Activated CD4-positive, alpha-beta memory T cell treated with anti-CD3 and anti-CD28 coated beads for 36 hours (primary cell): ENCODE data around the gene CHRNB4. TPM values are rescaled to one million over a fixed set of nuclear protein-coding genes. Genes with fewer than 3 reads are reported as not detected.
"Not testable (repeated sequence)": the region's sequence is repeated elsewhere in the genome, so short reads cannot be mapped to it uniquely, and the experiment has no call there.

Experiments used
- CTCF ChIA-PET: fragments of 350-600 bp; sonication (Branson Sonifier 250); formaldehyde crosslinking; loops from one replicate; lab custom pipeline; 2021; ENCODE audit warnings: antibody characterized with exemption, inconsistent platforms; lab: Charles Lee
- POLR2A ChIA-PET: fragments of 350-600 bp; sonication (Branson Sonifier 250); formaldehyde crosslinking; loops from one replicate; lab custom pipeline; 2021; ENCODE audit warnings: antibody characterized with exemption; lab: Charles Lee
- DNase-seq: peaks from one replicate; pipeline ENCODE4 v3.0.0-alpha.2; 2020
- H3K27ac Mint-ChIP-seq: one replicate; pipeline ENCODE4 v1.8.0; 2021; ENCODE audit warnings: mixed read lengths
- H3K27me3 Mint-ChIP-seq: one replicate; pipeline ENCODE4 v1.8.0; 2021; ENCODE audit warnings: mixed read lengths
- H3K36me3 Mint-ChIP-seq: one replicate; pipeline ENCODE4 v1.8.0; 2021; ENCODE audit warnings: mixed read lengths
- H3K4me1 Mint-ChIP-seq: one replicate; pipeline ENCODE4 v1.8.0; 2021; ENCODE audit warnings: low read depth, mixed read lengths
- H3K4me3 Mint-ChIP-seq: one replicate; pipeline ENCODE4 v1.8.0; 2021; ENCODE audit warnings: mild to moderate bottlenecking, mixed read lengths
- H3K9me3 Mint-ChIP-seq: one replicate; pipeline ENCODE4 v1.8.0; 2021; ENCODE audit warnings: mixed read lengths
- intact Hi-C: fragments of 100-400 bp; cut with micrococcal nuclease; formaldehyde crosslinking; loops from one replicate; pipeline ENCODE4 v1.15.1; 2023
- total RNA-seq, 2 experiments: library from RNA; stranded (reverse); gene quantifications; one replicate each; pipeline ENCODE4 v1.2.3, GENCODE V29; 2021

Gene CHRNB4
- not detected for total RNA-seq

DNA sequence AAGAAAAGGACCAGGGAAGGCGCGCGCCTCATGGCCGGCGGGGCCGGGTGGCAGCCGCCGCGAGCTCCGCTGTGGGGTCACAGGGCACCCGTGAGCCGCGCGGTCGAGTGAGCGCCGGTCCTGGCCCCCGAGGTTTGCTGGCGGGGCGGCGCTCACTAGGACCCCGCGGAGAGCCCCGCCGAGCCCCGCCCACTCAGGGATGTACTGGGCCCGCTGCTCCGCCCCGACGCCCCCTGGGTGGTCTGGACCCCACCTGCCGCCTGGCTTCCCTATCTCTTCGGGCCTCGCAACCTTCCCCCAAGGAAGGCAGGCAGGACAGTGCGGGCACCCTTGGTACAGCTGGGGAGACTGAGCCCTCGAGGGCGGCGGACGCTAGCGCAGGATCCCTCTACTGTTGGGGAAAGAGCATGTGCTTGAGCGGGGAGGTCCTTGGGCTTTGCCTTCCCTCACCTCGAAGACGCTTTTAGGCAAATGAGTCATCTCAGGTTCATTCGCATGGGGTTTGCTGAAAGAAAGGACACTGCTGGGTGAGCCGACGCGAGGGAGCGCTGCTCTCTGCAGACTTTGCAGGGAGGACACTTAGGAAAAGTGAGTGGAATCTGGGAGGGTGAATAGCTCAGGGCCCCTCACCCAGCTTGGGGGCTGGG lies at the start of gene CHRNB4:
Gene CHRNB4 (minus strand): TSS at position 109 of the 647 bp plus-strand sequence. CDS start 77 bp downstream, at position 32.
- CTCF ChIA-PET = interaction anchor here (1.4 kb wide), 1 partner anchor 97 kb away, joined by 3 read pairs; no protein-coding TSS in a partner anchor
- intact Hi-C loops = no loop called here
- DNase-seq = no peak
- peak within 1 kb of the TSS; percentile 44 for H3K4me3 Mint-ChIP-seq
- H3K36me3 Mint-ChIP-seq = no peaks in the 10 kb centered on the region
- no peak within 1 kb of the TSS for H3K27ac Mint-ChIP-seq
- no peaks in the 10 kb centered on the region for H3K9me3 Mint-ChIP-seq
- H3K27me3 Mint-ChIP-seq = peaks cover 20% of the 10 kb centered on the region
- POLR2A ChIA-PET = no interaction called here
- peaks cover 10% of the 10 kb centered on the region for H3K4me1 Mint-ChIP-seq

DNA sequence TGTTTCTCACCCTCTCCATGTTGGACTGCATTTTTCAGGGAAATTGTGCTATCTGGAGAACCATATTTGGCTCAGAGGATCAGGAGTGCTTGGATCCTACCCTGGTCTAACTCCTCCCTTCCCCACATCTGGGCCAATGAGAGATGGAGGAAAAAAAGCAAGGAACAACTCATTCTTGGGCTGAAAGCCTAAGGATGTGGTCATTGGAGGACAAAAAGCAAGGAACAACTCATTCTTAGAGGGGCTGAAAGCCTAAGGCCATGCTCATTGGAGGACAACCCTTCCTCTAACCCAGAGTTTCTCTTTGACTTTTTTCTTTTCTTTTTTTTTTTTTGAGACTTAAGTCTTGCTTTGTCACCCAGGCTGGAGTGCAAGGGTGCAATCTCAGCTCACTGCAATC lies 48.6 kb upstream of the CHRNB4 start:
- no peaks in the 10 kb centered on the region for H3K4me1 Mint-ChIP-seq
- CTCF ChIA-PET = no interaction called here
- intact Hi-C loops = no loop called here
- no peak overlapping the region for H3K4me3 Mint-ChIP-seq
- H3K9me3 Mint-ChIP-seq = no peaks in the 10 kb centered on the region
- H3K27ac Mint-ChIP-seq = no peak overlapping the region
- POLR2A ChIA-PET = no interaction called here
- no peaks in the 10 kb centered on the region for H3K27me3 Mint-ChIP-seq
- no peak for DNase-seq
- no peaks in the 10 kb centered on the region for H3K36me3 Mint-ChIP-seq

GRCh38 chr15:78685925-78686324 lies 44.9 kb upstream of the CHRNB4 start:
- Mint-ChIP-seq H3K4me1 (no peaks in the 10 kb centered on the region), H3K27ac (no peak overlapping the region), H3K27me3 (no peaks in the 10 kb centered on the region), H3K4me3 (no peak overlapping the region), H3K36me3 (no peaks in the 10 kb centered on the region), H3K9me3 (no peaks in the 10 kb centered on the region)
- ChIA-PET POLR2A (interaction anchor here (0.5 kb wide), 1 partner anchor 1458 kb away, joined by 3 read pairs; no protein-coding TSS in a partner anchor), CTCF (no interaction called here)
- intact Hi-C loops = no loop called here
- no peak for DNase-seq

DNA sequence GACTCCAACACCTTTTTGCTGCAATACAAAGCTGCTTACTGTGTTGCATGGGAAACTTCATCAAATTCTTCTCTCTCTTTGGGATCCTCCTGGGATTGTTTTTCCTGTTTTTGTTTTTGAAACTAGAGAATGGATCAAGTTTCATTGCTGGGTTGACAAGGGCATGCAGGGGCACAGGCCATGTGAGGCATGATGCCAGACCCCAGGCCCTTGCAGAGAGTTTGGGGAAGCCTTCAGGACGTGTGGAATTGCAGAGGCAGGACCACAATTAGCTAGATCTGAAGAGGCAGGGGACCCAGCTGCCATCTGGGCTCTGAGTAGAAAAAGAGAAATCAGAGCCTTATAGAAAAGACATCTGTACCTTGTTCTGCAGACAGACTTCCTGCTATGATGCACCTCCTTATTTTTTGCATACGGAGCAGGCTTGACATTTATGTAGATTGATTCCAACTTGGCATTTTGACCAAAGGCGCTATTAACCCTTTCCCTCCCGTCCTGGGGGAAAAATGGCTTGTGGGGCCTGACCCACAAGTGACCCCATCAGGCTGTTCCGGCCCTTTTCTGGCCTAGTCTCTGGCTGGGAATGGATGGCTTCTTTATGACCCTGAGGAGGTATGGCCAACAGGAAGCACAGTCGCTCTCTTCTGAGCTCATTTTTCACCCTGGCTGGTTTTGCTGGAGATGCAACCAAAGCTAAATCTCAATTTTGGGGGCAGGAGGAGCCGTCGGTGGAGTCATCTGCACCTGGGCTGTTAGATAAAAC lies 44.3 kb upstream of the CHRNB4 start:
- POLR2A ChIA-PET = interaction anchor here (0.5 kb wide), 1 partner anchor 1457 kb away, joined by 3 read pairs; no protein-coding TSS in a partner anchor
- Mint-ChIP-seq H3K4me3 (no peak overlapping the region), H3K4me1 (no peaks in the 10 kb centered on the region), H3K9me3 (no peaks in the 10 kb centered on the region), H3K36me3 (no peaks in the 10 kb centered on the region), H3K27ac (no peak overlapping the region), H3K27me3 (no peaks in the 10 kb centered on the region)
- no peak for DNase-seq
- intact Hi-C loops = no loop called here
- CTCF ChIA-PET = no interaction called here

DNA sequence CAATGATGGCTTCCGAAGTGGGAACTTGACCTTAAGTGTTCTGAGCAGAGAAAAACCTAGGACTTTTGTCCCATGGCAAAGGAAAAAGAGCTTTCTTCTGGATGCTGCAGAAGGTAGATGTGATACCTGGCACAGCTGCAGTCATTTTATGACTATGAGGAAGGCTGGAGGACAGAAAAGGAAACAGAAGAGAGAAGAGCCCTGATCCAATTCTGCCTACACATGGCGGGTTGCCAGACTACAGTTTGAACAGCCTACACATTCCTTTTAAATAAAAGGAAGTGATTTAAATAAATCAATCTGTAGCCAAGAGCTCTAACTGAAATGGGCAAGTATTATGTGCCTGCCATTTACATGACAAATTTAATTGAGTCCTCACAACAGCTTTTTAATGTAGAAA lies 43.6 kb upstream of the CHRNB4 start:
- no peaks in the 10 kb centered on the region for H3K36me3 Mint-ChIP-seq
- H3K4me1 Mint-ChIP-seq = no peaks in the 10 kb centered on the region
- CTCF ChIA-PET = no interaction called here

GRCh38 chr15:78683599-78683998 lies 42.6 kb upstream of the CHRNB4 start:
- intact Hi-C loops = not testable (repeated sequence)

More for the DNA sequence above, 43.6 kb upstream of the CHRNB4 start:
- Mint-ChIP-seq H3K27me3 (no peaks in the 10 kb centered on the region), H3K4me3 (no peak overlapping the region), H3K9me3 (no peaks in the 10 kb centered on the region), H3K27ac (no peak overlapping the region)
- DNase-seq = no peak
- intact Hi-C loops = no loop called here
- POLR2A ChIA-PET = no interaction called here

DNA sequence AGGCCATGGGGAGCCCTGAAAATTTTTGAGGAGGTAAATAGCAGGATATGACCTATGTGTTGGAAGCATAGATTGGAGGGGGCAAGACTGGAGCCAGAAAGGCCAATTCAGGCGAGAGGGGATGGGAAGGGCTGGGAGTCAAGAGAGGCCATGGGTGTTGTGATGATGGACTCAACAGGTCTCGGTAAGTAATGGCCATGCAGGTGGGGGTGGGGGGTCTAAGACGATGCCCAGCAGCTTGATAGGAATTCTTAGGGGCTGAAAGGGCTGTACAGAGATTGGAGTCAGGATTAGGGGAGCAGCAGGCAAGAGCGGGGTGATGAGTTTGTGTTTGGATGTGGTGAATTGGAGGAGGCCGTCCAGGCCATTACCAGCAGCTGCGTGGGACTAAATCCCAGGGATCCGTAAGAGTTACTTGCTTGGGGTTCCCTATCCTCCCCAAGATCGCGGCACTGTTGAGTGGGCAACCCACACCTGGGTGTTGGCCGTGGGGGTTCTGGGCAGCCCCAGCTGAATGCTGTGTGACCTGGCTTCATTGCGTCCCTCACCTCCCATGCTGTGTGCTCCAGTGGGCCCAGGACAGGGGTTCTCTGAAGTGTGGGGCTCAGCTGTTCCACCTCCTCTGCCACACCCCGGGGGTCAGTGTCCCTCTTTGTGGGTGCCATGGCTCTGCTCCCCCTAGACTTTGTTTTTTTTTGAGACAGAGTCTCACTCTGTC lies 41.8 kb upstream of the CHRNB4 start:
- no peak overlapping the region for H3K27ac Mint-ChIP-seq
- H3K36me3 Mint-ChIP-seq = no peaks in the 10 kb centered on the region
- ChIA-PET POLR2A (no interaction called here), CTCF (no interaction called here)
- no peak for DNase-seq
- intact Hi-C loops = no loop called here
- no peaks in the 10 kb centered on the region for H3K4me1 Mint-ChIP-seq
- no peaks in the 10 kb centered on the region for H3K27me3 Mint-ChIP-seq
- H3K4me3 Mint-ChIP-seq = no peak overlapping the region
- H3K9me3 Mint-ChIP-seq = no peaks in the 10 kb centered on the region

More at GRCh38 chr15:78683599-78683998, 42.6 kb upstream of the CHRNB4 start:
- H3K4me3 Mint-ChIP-seq, H3K4me1 Mint-ChIP-seq, H3K27me3 Mint-ChIP-seq, DNase-seq, CTCF ChIA-PET, POLR2A ChIA-PET, H3K27ac Mint-ChIP-seq, H3K36me3 Mint-ChIP-seq, H3K9me3 Mint-ChIP-seq: not testable (repeated sequence)

DNA sequence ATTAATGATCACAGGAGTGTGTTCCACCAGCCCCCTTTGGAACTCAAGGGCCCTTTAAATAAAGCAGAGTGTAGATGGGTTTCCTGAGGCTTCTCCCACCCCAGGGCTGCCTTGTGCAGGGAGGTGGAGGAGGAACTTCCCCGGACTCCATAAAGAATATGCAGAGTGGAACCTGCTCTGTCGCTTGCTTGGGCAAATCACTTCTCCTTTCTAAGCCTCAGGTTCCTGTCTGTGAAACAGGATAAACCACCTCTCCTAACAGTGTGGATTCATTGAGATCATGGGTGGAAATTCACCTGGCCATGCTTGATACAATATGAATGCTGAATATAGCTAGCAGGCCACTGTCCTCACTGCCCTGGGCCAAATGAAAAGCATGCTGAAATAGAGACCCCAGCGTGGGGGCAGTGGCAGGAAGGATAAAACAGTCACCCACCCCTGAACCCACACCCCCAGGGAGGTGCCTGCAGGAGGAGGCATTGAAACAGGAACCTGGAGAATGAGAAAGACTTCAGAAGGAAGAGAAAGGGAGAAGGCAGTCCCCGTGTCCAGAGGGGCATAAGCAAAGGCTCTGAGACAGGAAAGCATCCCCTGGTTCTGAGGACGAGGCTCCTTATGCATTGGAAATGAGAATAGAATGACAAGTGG lies 41.1 kb upstream of the CHRNB4 start:
- Mint-ChIP-seq H3K36me3 (no peaks in the 10 kb centered on the region), H3K4me1 (no peaks in the 10 kb centered on the region), H3K27ac (no peak overlapping the region), H3K27me3 (no peaks in the 10 kb centered on the region), H3K9me3 (no peaks in the 10 kb centered on the region), H3K4me3 (no peak overlapping the region)
- no peak for DNase-seq
- CTCF ChIA-PET = no interaction called here
- POLR2A ChIA-PET = no interaction called here
- intact Hi-C loops = no loop called here

GRCh38 chr15:78681281-78682003 lies 40.4 kb upstream of the CHRNB4 start:
- Mint-ChIP-seq H3K27ac (no peak overlapping the region), H3K9me3 (no peaks in the 10 kb centered on the region), H3K36me3 (no peaks in the 10 kb centered on the region), H3K4me1 (no peaks in the 10 kb centered on the region), H3K27me3 (no peaks in the 10 kb centered on the region), H3K4me3 (no peak overlapping the region)
- CTCF ChIA-PET = no interaction called here
- DNase-seq = no peak
- POLR2A ChIA-PET = no interaction called here
- intact Hi-C loops = no loop called here

DNA sequence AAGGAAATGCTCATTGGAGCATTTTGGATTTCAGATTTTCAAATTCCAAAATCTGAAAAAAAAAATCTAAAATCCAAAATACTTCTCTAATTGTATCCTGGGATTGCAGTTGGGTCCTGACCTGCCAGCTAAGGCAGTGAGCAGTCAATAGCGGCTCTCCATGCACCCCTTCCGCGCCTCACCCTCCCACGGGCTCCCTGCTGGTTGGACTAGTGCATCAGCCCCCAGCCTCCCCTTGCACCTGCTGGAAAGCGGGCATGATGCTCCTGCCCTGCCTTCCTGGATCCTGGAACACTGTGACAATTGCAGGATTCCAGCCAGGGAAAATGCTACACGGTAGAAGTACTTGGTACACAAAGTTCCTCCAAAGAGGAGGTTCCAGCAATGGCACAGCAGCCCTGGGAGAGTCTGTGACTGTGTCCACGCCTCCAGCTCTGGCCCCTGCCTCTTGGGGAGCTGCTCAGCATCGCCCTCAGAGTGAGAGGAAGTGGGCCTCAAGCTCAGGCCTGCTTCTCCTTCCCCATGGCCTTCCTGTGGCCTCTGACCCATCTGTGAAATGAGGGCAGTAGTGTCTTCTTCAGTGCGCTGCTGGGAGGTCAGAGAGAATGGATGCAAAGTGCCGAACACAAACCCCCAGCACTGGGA lies 39.5 kb upstream of the CHRNB4 start:
- Mint-ChIP-seq H3K9me3 (no peaks in the 10 kb centered on the region), H3K27me3 (no peaks in the 10 kb centered on the region), H3K4me3 (no peak overlapping the region), H3K27ac (no peak overlapping the region), H3K4me1 (no peaks in the 10 kb centered on the region), H3K36me3 (no peaks in the 10 kb centered on the region)
- intact Hi-C loops = no loop called here
- ChIA-PET POLR2A (no interaction called here), CTCF (no interaction called here)
- DNase-seq = no peak

- no peaks in the 10 kb centered on the region for H3K9me3 Mint-ChIP-seq
- CTCF ChIA-PET = no interaction called here
Observed at GRCh38 chr15:78679089-78679511, 38.1 kb upstream of the CHRNB4 start.

More at GRCh38 chr15:78679089-78679511, 38.1 kb upstream of the CHRNB4 start:
- Mint-ChIP-seq H3K4me3 (no peak overlapping the region), H3K27me3 (no peaks in the 10 kb centered on the region), H3K36me3 (no peaks in the 10 kb centered on the region), H3K4me1 (no peaks in the 10 kb centered on the region), H3K27ac (no peak overlapping the region)
- intact Hi-C loops = no loop called here
- POLR2A ChIA-PET = no interaction called here
- no peak for DNase-seq
